DMS153 treated with DMSO at 0.1 percent for 48 hours (cell line): ENCODE data around the gene CCDC74B.
"Not testable (repeated sequence)": the region's sequence is repeated elsewhere in the genome, so short reads cannot be mapped to it uniquely, and the experiment has no call there.

ENCODE experiments used
- DNase-seq: peaks from one replicate; lab custom pipeline; 2025; ENCODE audit not compliant: unreplicated experiment; lab: John Stamatoyannopoulos, UW

The CCDC74B gene

GRCh38 chr2:130151145-130151512 lies 6.2 kb upstream of the CCDC74B start:
- DNase-seq, result not testable (repeated sequence)

- no peak for DNase-seq
Measured at GRCh38 chr2:130150181-130151144, 5.6 kb upstream of the CCDC74B start.

- DNase-seq, result peak; percentile 63
Measured at GRCh38 chr2:130148515-130148914, 3.6 kb upstream of the CCDC74B start.

GRCh38 chr2:130143266-130144039 lies 1.5 kb downstream of the CCDC74B start:
- DNase-seq, result not testable (repeated sequence)

- DNase-seq, result not testable (repeated sequence)
Measured at GRCh38 chr2:130142396-130143265, 2.3 kb downstream of the CCDC74B start.

- not testable (repeated sequence) for DNase-seq
Measured at GRCh38 chr2:130141645-130142370, 3.1 kb downstream of the CCDC74B start.

- not testable (repeated sequence) for DNase-seq
Measured at GRCh38 chr2:130141002-130141401, 3.9 kb downstream of the CCDC74B start.

- not testable (repeated sequence) for DNase-seq
Measured at GRCh38 chr2:130140516-130140915, 4.4 kb downstream of the CCDC74B start.

GRCh38 chr2:130139331-130140280 lies 5.3 kb downstream of the CCDC74B start:
- DNase-seq, result not testable (repeated sequence)

- DNase-seq, result not testable (repeated sequence)
Measured at GRCh38 chr2:130138841-130139251, 6.1 kb downstream of the CCDC74B start.

GRCh38 chr2:130138326-130138725 lies 6.6 kb downstream of the CCDC74B start:
- not testable (repeated sequence) for DNase-seq

- DNase-seq, result not testable (repeated sequence)
Measured at GRCh38 chr2:130137118-130137517, 7.8 kb downstream of the CCDC74B start.

GRCh38 chr2:130136546-130136945 lies 8.4 kb downstream of the CCDC74B start:
- not testable (repeated sequence) for DNase-seq

GRCh38 chr2:130135692-130136541 lies 9.0 kb downstream of the CCDC74B start:
- DNase-seq, result no peak

GRCh38 chr2:130129120-130129829 lies 15.6 kb downstream of the CCDC74B start, which contains the start of gene POTEF:
POTEF (minus strand) TSS chr2:130129222; CDS start chr2:130120515, 8,707 bp downstream.
- DNase-seq, result not testable (repeated sequence)

GRCh38 chr2:130128464-130128863 lies 16.4 kb downstream of the CCDC74B start:
- not testable (repeated sequence) for DNase-seq

- not testable (repeated sequence) for DNase-seq
Measured at GRCh38 chr2:130127726-130128125, 17.2 kb downstream of the CCDC74B start.
